OCI-LY7 (cell line): ENCODE data around the gene TMEM164. TPM values are rescaled to one million over a fixed set of nuclear protein-coding genes. Genes with fewer than 3 reads are reported as not detected.

ENCODE experiments used
- BruUV-seq: library from RNA; stranded (reverse); fragments of 400-500 nt; replicated peaks from 2 replicates; lab custom pipeline; 2021; lab: Mats Ljungman, UMichigan
- CTCF ChIA-PET: fragments of 300-600 bp; sonication (Branson Sonifier 250); formaldehyde crosslinking; loops from one replicate; lab custom pipeline; 2022; ENCODE audit warnings: antibody characterized with exemption; ENCODE audit not compliant: unreplicated experiment; lab: Charles Lee
- POLR2A ChIA-PET: fragments of 300-600 bp; sonication (Branson Sonifier 250); formaldehyde crosslinking; loops from one replicate; lab custom pipeline; 2022; ENCODE audit warnings: antibody characterized with exemption; lab: Charles Lee
- DNase-seq: peaks from one replicate; pipeline ENCODE4 v3.0.0-alpha.2; 2015; ENCODE audit warnings: low spot score
- H2AFZ ChIP-seq: fragments of 200-600 bp; sonication (generic), shearing (Covaris generic); 2 replicates; pipeline ENCODE4 v1.6.1; 2014; ENCODE audit warnings: mild to moderate bottlenecking, antibody characterized with exemption, low read length, moderate library complexity
- H3K27ac ChIP-seq: fragments of 200-600 bp; sonication (generic); 2 replicates; pipeline ENCODE4 v1.5.1; 2014; ENCODE audit warnings: mixed run types, low read depth, mild to moderate bottlenecking, moderate library complexity, low read length, inconsistent platforms; ENCODE audit not compliant: poor library complexity, severe bottlenecking
- H3K36me3 ChIP-seq: fragments of 200-600 bp; sonication (generic); 2 replicates; pipeline ENCODE4 v1.6.1; 2014; ENCODE audit warnings: mild to moderate bottlenecking, antibody characterized with exemption, low read length, moderate library complexity, mixed read lengths; ENCODE audit not compliant: insufficient read depth
- H3K4me1 ChIP-seq: fragments of 200-600 bp; sonication (generic); 2 replicates; pipeline ENCODE4 v1.5.1; 2014; ENCODE audit warnings: mild to moderate bottlenecking, low read length; ENCODE audit not compliant: insufficient read depth, poor library complexity, severe bottlenecking
- H3K4me2 ChIP-seq: fragments of 200-600 bp; sonication (generic); 2 replicates; pipeline ENCODE4 v1.6.1; 2014; ENCODE audit warnings: mild to moderate bottlenecking, low read length
- H3K4me3 ChIP-seq: fragments of 200-600 bp; sonication (generic); 2 replicates; pipeline ENCODE4 v1.5.1; 2014; ENCODE audit warnings: mild to moderate bottlenecking, low read depth, low read length; ENCODE audit not compliant: poor library complexity, severe bottlenecking
- H3K79me2 ChIP-seq: fragments of 200-600 bp; sonication (generic); 2 replicates; pipeline ENCODE4 v1.6.1; 2016; ENCODE audit warnings: low read depth, mild to moderate bottlenecking, low read length, moderate library complexity, mixed read lengths; ENCODE audit not compliant: insufficient read depth
- H3K9me2 ChIP-seq: fragments of 200-600 bp; sonication (generic); 2 replicates; pipeline ENCODE4 v1.6.1; 2016; ENCODE audit warnings: mild to moderate bottlenecking, low read length, mixed read lengths; ENCODE audit not compliant: insufficient read depth
- H3K9me3 ChIP-seq: fragments of 200-600 bp; sonication (generic); 2 replicates; pipeline ENCODE4 v1.6.1; 2014; ENCODE audit warnings: mild to moderate bottlenecking, mixed run types, low read length, mixed read lengths
- H4K20me1 ChIP-seq: fragments of 200-600 bp; sonication (generic); 2 replicates; pipeline ENCODE4 v1.6.1; 2014; ENCODE audit warnings: mild to moderate bottlenecking, antibody characterized with exemption, low read length, moderate library complexity, mixed read lengths; ENCODE audit not compliant: insufficient read depth
- CTCF ChIP-seq: fragments of 200-600 bp; sonication (generic); conservative IDR thresholded peaks from 2 replicates; pipeline ENCODE4 v1.5.1; 2014; ENCODE audit warnings: mild to moderate bottlenecking, antibody characterized with exemption, low read length, moderate library complexity, mixed read lengths
- EZH2phosphoT487 ChIP-seq: fragments of 200-600 bp; sonication (generic); IDR thresholded peaks from 2 replicates; pipeline ENCODE4 v1.6.1; 2018; ENCODE audit warnings: low read depth, borderline replicate concordance, mild to moderate bottlenecking, mixed run types, antibody characterized with exemption, low read length, moderate library complexity, mixed read lengths
- intact Hi-C: fragments of 100-400 bp; cut with micrococcal nuclease; formaldehyde crosslinking; loops from one replicate; pipeline ENCODE4 v1.10.0; 2022; ENCODE audit not compliant: unreplicated experiment
- microRNA-seq: library from miRNA; unstranded; fragments of <30 nt; microRNA quantifications from one replicate; pipeline ENCODE4 v1.2.0, GENCODE V29; 2022; ENCODE audit warnings: borderline replicate concordance
- small RNA-seq: library from RNA; depleted of rRNA; stranded (forward); fragments of <200 nt; gene quantifications from one replicate; pipeline ENCODE3, GENCODE V24; 2014
- total RNA-seq, 2 experiments: library from RNA; depleted of rRNA in 1 of 2; stranded (reverse); fragments of >200 nt in 1 of 2; shearing (Covaris generic) in 1 of 2; gene quantifications; 2 replicates each; pipeline ENCODE4 v1.2.3, GENCODE V29; 2014 to 2022

Gene TMEM164
- total RNA-seq, 2 experiments from 2014 or later: 7.2 to 11.1 TPM

GRCh38 chrX:110224926-110225617, 222.2 kb downstream of the TMEM164 start:
- no peak overlapping the region for H3K4me2 ChIP-seq
- intact Hi-C loops: no loop called here
- CTCF ChIA-PET: no interaction called here
- H4K20me1 ChIP-seq: no peaks in the 10 kb centered on the region
- no peak for TF ChIP-seq EZH2phosphoT487
- no peak for TF ChIP-seq CTCF
- H3K9me2 ChIP-seq: no peaks in the 10 kb centered on the region
- H3K4me1 ChIP-seq: no peaks in the 10 kb centered on the region
- H2AFZ ChIP-seq: no peak overlapping the region
- H3K9me3 ChIP-seq: no peaks in the 10 kb centered on the region
- POLR2A ChIA-PET: interaction anchor here (0.5 kb wide), 1 partner anchor 1732 kb away, joined by 8 read pairs; no protein-coding TSS in a partner anchor
- H3K79me2 ChIP-seq: no peaks in the 10 kb centered on the region
- BruUV-seq: no TSS peak
- no peak for DNase-seq
- no peak overlapping the region for H3K27ac ChIP-seq
- H3K4me3 ChIP-seq: no peak overlapping the region
- H3K36me3 ChIP-seq: no peaks in the 10 kb centered on the region

- ChIA-PET CTCF (no interaction called here), POLR2A (no interaction called here)
- DNase-seq: no peak
- H2AFZ ChIP-seq: no peak overlapping the region
- H3K4me1 ChIP-seq: no peaks in the 10 kb centered on the region
- H3K36me3 ChIP-seq: no peaks in the 10 kb centered on the region
- BruUV-seq: no TSS peak
- no peak overlapping the region for H3K4me3 ChIP-seq
- no peaks in the 10 kb centered on the region for H3K9me3 ChIP-seq
- H3K4me2 ChIP-seq: no peak overlapping the region
- H3K9me2 ChIP-seq: no peaks in the 10 kb centered on the region
- no peaks in the 10 kb centered on the region for H4K20me1 ChIP-seq
- intact Hi-C loops: no loop called here
- no peak overlapping the region for H3K27ac ChIP-seq
- no peak for TF ChIP-seq EZH2phosphoT487
- no peak for TF ChIP-seq CTCF
- H3K79me2 ChIP-seq: no peaks in the 10 kb centered on the region
Measured at GRCh38 chrX:110226931-110227330, 224.0 kb downstream of the TMEM164 start.

Small RNA genes lying within 50 kb of the gene (microRNA-seq; reads per million reads assigned to microRNA genes)
- gene MIR3978 (not detected), gene MIR652 (2,262 reads per million, percentile 88 among the genes with 10 or more reads in this experiment)

Small RNA genes lying within 50 kb of the gene (small RNA-seq; reads per million reads assigned to genes)
- gene MIR3978 (not detected), gene MIR652 (0.26 reads per million), gene SNORD96B (10.8 reads per million, percentile 96 among the genes with 10 or more reads in this experiment)
